ENCODE results near the gene ATP6V0E1.
"Not testable (repeated sequence)": the region's sequence is repeated elsewhere in the genome, so short reads cannot be mapped to it uniquely, and the experiment has no call there.

The ATP6V0E1 gene

GRCh38 chr5:173004013-173004412 lies 20.4 kb downstream of the ATP6V0E1 start:
- no peak for DNase-seq

GRCh38 chr5:173004447-173004846 lies 20.9 kb downstream of the ATP6V0E1 start:
- no peak for DNase-seq

- no peak for DNase-seq
These were observed 26.4 kb downstream of the ATP6V0E1 start for GRCh38 chr5:173010021-173010420.

GRCh38 chr5:173010547-173011464 lies 27.2 kb downstream of the ATP6V0E1 start:
- no peak for DNase-seq

- DNase-seq, result no peak
These were observed 28.0 kb downstream of the ATP6V0E1 start for GRCh38 chr5:173011566-173011965.

GRCh38 chr5:173012882-173013281 lies 29.3 kb downstream of the ATP6V0E1 start:
- no peak for DNase-seq

- DNase-seq, result no peak
These were observed 31.1 kb downstream of the ATP6V0E1 start for GRCh38 chr5:173014671-173015070.

GRCh38 chr5:173015192-173015591 lies 31.6 kb downstream of the ATP6V0E1 start:
- DNase-seq, result no peak

GRCh38 chr5:173015598-173016455 lies 32.3 kb downstream of the ATP6V0E1 start:
- no peak for DNase-seq

GRCh38 chr5:173016598-173017046 lies 33.1 kb downstream of the ATP6V0E1 start:
- DNase-seq, result no peak

- not testable (repeated sequence) for DNase-seq
These were observed 33.5 kb downstream of the ATP6V0E1 start for GRCh38 chr5:173017087-173017486.

- no peak for DNase-seq
These were observed 34.8 kb downstream of the ATP6V0E1 start for GRCh38 chr5:173018358-173018757.

- no peak for DNase-seq
These were observed 36.6 kb downstream of the ATP6V0E1 start for GRCh38 chr5:173020154-173020581.

- no peak for DNase-seq
These were observed 37.1 kb downstream of the ATP6V0E1 start for GRCh38 chr5:173020643-173021042.

GRCh38 chr5:173025651-173026050 lies 42.1 kb downstream of the ATP6V0E1 start:
- no peak for DNase-seq

GRCh38 chr5:173027905-173028304 lies 44.3 kb downstream of the ATP6V0E1 start:
- DNase-seq, result no peak

GRCh38 chr5:173028811-173029327 lies 45.3 kb downstream of the ATP6V0E1 start:
- DNase-seq, result no peak

GRCh38 chr5:173029499-173029921 lies 45.9 kb downstream of the ATP6V0E1 start:
- DNase-seq, result peak in 1 of 5 experiments; percentile 12

GRCh38 chr5:173032096-173032495 lies 48.5 kb downstream of the ATP6V0E1 start:
- DNase-seq, result not testable (repeated sequence)

GRCh38 chr5:173032730-173033129 lies 49.2 kb downstream of the ATP6V0E1 start:
- DNase-seq, result no peak

- no peak for DNase-seq
These were observed 50.4 kb downstream of the ATP6V0E1 start for GRCh38 chr5:173033923-173034322.

- peak in 1 of 5 experiments; percentile 26 for DNase-seq
These were observed 52.5 kb downstream of the ATP6V0E1 start for GRCh38 chr5:173035904-173036707.

All from T-helper 2 cell (primary cell).